H9 (cell line): ENCODE data around the gene IST1. TPM values are rescaled to one million over a fixed set of nuclear protein-coding genes. Genes with fewer than 3 reads are reported as not detected.

Source experiments
- DNase-seq: peaks from one replicate; pipeline ENCODE4 v3.0.0-alpha.2; 2017
- H2AFZ ChIP-seq: one replicate; pipeline ENCODE4 v1.6.1; 2013; ENCODE audit warnings: mild to moderate bottlenecking, low read length, control low read depth, moderate library complexity
- H2AK5ac ChIP-seq: 2 replicates; pipeline ENCODE4 v1.6.1; 2013; ENCODE audit warnings: low read length, control low read depth, mixed read lengths; ENCODE audit not compliant: insufficient read length
- H2BK120ac ChIP-seq: one replicate; pipeline ENCODE4 v1.6.1; 2013; ENCODE audit warnings: low read depth, mild to moderate bottlenecking, low read length, control low read depth, inconsistent platforms; ENCODE audit not compliant: poor library complexity, severe bottlenecking
- H2BK12ac ChIP-seq: 2 replicates; pipeline ENCODE4 v1.6.1; 2013; ENCODE audit warnings: low read length, control low read depth, mixed read lengths, low read depth; ENCODE audit not compliant: insufficient read length
- H2BK15ac ChIP-seq: 2 replicates; pipeline ENCODE4 v1.6.1; 2013; ENCODE audit warnings: low read depth, low read length, control low read depth
- H2BK20ac ChIP-seq: one replicate; pipeline ENCODE4 v1.6.1; 2013; ENCODE audit warnings: low read depth, mild to moderate bottlenecking, low read length, control low read depth, inconsistent platforms; ENCODE audit not compliant: poor library complexity, severe bottlenecking
- H2BK5ac ChIP-seq: 2 replicates; pipeline ENCODE4 v1.6.1; 2013; ENCODE audit warnings: low read length, control low read depth, mixed read lengths; ENCODE audit not compliant: insufficient read length
- H3K14ac ChIP-seq: 2 replicates; pipeline ENCODE4 v1.6.1; 2013; ENCODE audit warnings: low read length, control low read depth; ENCODE audit not compliant: insufficient read depth
- H3K18ac ChIP-seq: 2 replicates; pipeline ENCODE4 v1.6.1; 2013; ENCODE audit warnings: low read depth, mild to moderate bottlenecking, mixed read lengths, low read length, control low read depth; ENCODE audit not compliant: insufficient read length
- H3K23ac ChIP-seq: 2 replicates; pipeline ENCODE4 v1.6.1; 2013; ENCODE audit warnings: low read length, control low read depth, mixed read lengths, low read depth; ENCODE audit not compliant: insufficient read length
- H3K23me2 ChIP-seq: 2 replicates; pipeline ENCODE4 v1.6.1; 2013; ENCODE audit warnings: low read depth, mild to moderate bottlenecking, mixed read lengths, low read length, control low read depth; ENCODE audit not compliant: insufficient read length, poor library complexity, severe bottlenecking
- H3K27ac ChIP-seq: 2 replicates; pipeline ENCODE4 v1.5.1; 2013; ENCODE audit warnings: low read length, control low read depth, mixed read lengths, low read depth; ENCODE audit not compliant: insufficient read length
- H3K27me3 ChIP-seq: 2 replicates; pipeline ENCODE4 v1.6.1; 2013; ENCODE audit warnings: low read length, control low read depth, inconsistent platforms; ENCODE audit not compliant: insufficient read depth
- H3K4ac ChIP-seq: 2 replicates; pipeline ENCODE4 v1.6.1; 2013; ENCODE audit warnings: low read depth, mild to moderate bottlenecking, control low read depth, inconsistent platforms, low read length, moderate library complexity
- H3K4me1 ChIP-seq: 2 replicates; pipeline ENCODE4 v1.6.1; 2013; ENCODE audit warnings: low read length, control low read depth, inconsistent platforms; ENCODE audit not compliant: insufficient read depth
- H3K4me2 ChIP-seq: 2 replicates; pipeline ENCODE4 v1.6.1; 2013; ENCODE audit warnings: low read length, control low read depth, mixed read lengths; ENCODE audit not compliant: insufficient read length, insufficient read depth
- H3K56ac ChIP-seq: 2 replicates; pipeline ENCODE4 v1.6.1; 2013; ENCODE audit warnings: low read depth, mild to moderate bottlenecking, mixed read lengths, low read length, control low read depth; ENCODE audit not compliant: insufficient read length
- H3K79me1 ChIP-seq: 2 replicates; pipeline ENCODE4 v1.6.1; 2013; ENCODE audit warnings: low read depth, mild to moderate bottlenecking, moderate library complexity, low read length, control low read depth, inconsistent platforms; ENCODE audit not compliant: insufficient read depth, poor library complexity, severe bottlenecking
- H3K79me2 ChIP-seq: 2 replicates; pipeline ENCODE4 v1.6.1; 2013; ENCODE audit warnings: low read length, control low read depth, inconsistent platforms; ENCODE audit not compliant: insufficient read depth
- H3K9ac ChIP-seq: 2 replicates; pipeline ENCODE4 v1.6.1; 2013; ENCODE audit warnings: low read length, control low read depth, mixed read lengths; ENCODE audit not compliant: insufficient read length; ENCODE audit errors: extremely low read depth
- H3K9me3 ChIP-seq: one replicate; pipeline ENCODE4 v1.6.1; 2013; ENCODE audit warnings: low read depth, low read length, inconsistent platforms; ENCODE audit not compliant: control insufficient read depth
- H3T11ph ChIP-seq: one replicate; pipeline ENCODE4 v1.6.1; 2013; ENCODE audit warnings: mild to moderate bottlenecking, low read length, control low read depth, inconsistent platforms
- H4K20me1 ChIP-seq: one replicate; pipeline ENCODE4 v1.6.1; 2013; ENCODE audit not compliant: control insufficient read depth, insufficient read length, insufficient read depth
- H4K5ac ChIP-seq: 2 replicates; pipeline ENCODE4 v1.6.1; 2013; ENCODE audit warnings: low read depth, mild to moderate bottlenecking, mixed read lengths, low read length, control low read depth; ENCODE audit not compliant: insufficient read length
- H4K8ac ChIP-seq: replicated peaks from 2 replicates; pipeline ENCODE4 v1.6.1; 2013; ENCODE audit warnings: low read length, control low read depth, mixed read lengths, low read depth; ENCODE audit not compliant: insufficient read length
- H4K91ac ChIP-seq: 2 replicates; pipeline ENCODE4 v1.6.1; 2013; ENCODE audit warnings: low read depth, mild to moderate bottlenecking, moderate library complexity, mixed read lengths, low read length, control low read depth; ENCODE audit not compliant: insufficient read length
- H3K27ac Mint-ChIP-seq, 3 experiments: 2 replicates in 2 of 3; 3 replicates in 1 of 3; pipeline ENCODE4 v1.8.0; 2020 to 2021; ENCODE audit warnings: mixed read lengths in 3 of 3, mild to moderate bottlenecking in 1 of 3, moderate library complexity in 1 of 3
- H3K27me3 Mint-ChIP-seq: 2 replicates; pipeline ENCODE4 v1.8.0; 2021; ENCODE audit warnings: low read depth, mild to moderate bottlenecking, moderate library complexity, mixed read lengths
- H3K36me3 Mint-ChIP-seq, 3 experiments: 2 replicates in 2 of 3; 3 replicates in 1 of 3; pipeline ENCODE4 v1.8.0; 2020 to 2021; ENCODE audit warnings: low read depth in 3 of 3, mixed read lengths in 3 of 3; ENCODE audit not compliant: insufficient read depth in 1 of 3
- H3K4me1 Mint-ChIP-seq, 2 experiments: 2 replicates each; pipeline ENCODE4 v1.8.0; 2020; ENCODE audit warnings: mixed read lengths in 2 of 2
- H3K4me3 Mint-ChIP-seq, 2 experiments: 2 replicates in 1 of 2; 3 replicates in 1 of 2; pipeline ENCODE4 v1.8.0; 2020 to 2021; ENCODE audit warnings: mild to moderate bottlenecking in 2 of 2, mixed read lengths in 2 of 2, moderate library complexity in 1 of 2
- H3K9me3 Mint-ChIP-seq, 2 experiments: 2 replicates in 1 of 2; 3 replicates in 1 of 2; pipeline ENCODE4 v1.8.0; 2020; ENCODE audit warnings: mild to moderate bottlenecking in 2 of 2, mixed read lengths in 2 of 2, moderate library complexity in 1 of 2
- CTCF ChIP-seq: fragments of 200-600 bp; sonication (generic); conservative IDR thresholded peaks from 3 replicates; pipeline ENCODE4 v1.8.0; 2021; ENCODE audit warnings: antibody characterized with exemption, mild to moderate bottlenecking
- WGBS: extraction: QIAGEN DNeasy Blood & Tissue Kit; methylation state at CpG from one replicate; pipeline ENCODE4 v1.1.7; 2013; ENCODE audit warnings: missing lambda C conversion rate, low lambda C conversion rate, mixed read lengths; ENCODE audit not compliant: insufficient read length; ENCODE audit errors: extremely low coverage; 5-methylcytosine and 5-hydroxymethylcytosine counted together
- total RNA-seq: library from RNA; stranded (reverse); gene quantifications from 2 replicates; pipeline ENCODE4 v1.2.1, GENCODE V29; 2021

Gene IST1
- total RNA-seq, 1 experiment from 2014 or later: 263 TPM

- Histone ChIP-seq H3K23ac (no peak overlapping the region), H2BK15ac (no peak overlapping the region), H2AK5ac (no peak overlapping the region), H4K20me1 (no peaks in the 10 kb centered on the region), H2BK12ac (no peak overlapping the region), H3K79me1 (no peaks in the 10 kb centered on the region), H4K8ac (no peak overlapping the region), H2BK20ac (no peak overlapping the region), H4K91ac (no peak overlapping the region), H4K5ac (no peak overlapping the region), H3K23me2 (no peaks in the 10 kb centered on the region), H3K18ac (no peak overlapping the region), H3K9me3 (no peaks in the 10 kb centered on the region), H3K14ac (no peak overlapping the region), H3T11ph (no peak overlapping the region), H3K9ac (no peak overlapping the region), H2BK120ac (no peak overlapping the region), H2BK5ac (no peak overlapping the region), H3K4ac (no peak overlapping the region), H3K27ac (no peak overlapping the region), H2AFZ (no peak overlapping the region), H3K79me2 (no peaks in the 10 kb centered on the region), H3K4me2 (no peak overlapping the region), H3K27me3 (no peaks in the 10 kb centered on the region), H3K4me1 (no peaks in the 10 kb centered on the region), H3K56ac (no peak overlapping the region)
- DNase-seq: no peak
- Mint-ChIP-seq H3K9me3 (no peaks in the 10 kb centered on the region), H3K36me3 (no peaks in the 10 kb centered on the region), H3K27ac (no peak overlapping the region), H3K27me3 (no peaks in the 10 kb centered on the region; the same call in 1 of the 2 replicates), H3K4me1 (no peaks in the 10 kb centered on the region), H3K4me3 (no peak overlapping the region)
- WGBS: no CpG with 5 or more reads among the region's 9 CpGs
- no peak for TF ChIP-seq CTCF
These were observed 77.7 kb downstream of the IST1 start for GRCh38 chr16:71973001-71973400.
